GM18951 (cell line): Measurements from ENCODE around the gene EPHA6.

Experiments
- POLR2A ChIP-seq: IDR thresholded peaks from 4 replicates; pipeline ENCODE4 v1.6.1; 2011; ENCODE audit warnings: mild to moderate bottlenecking; ENCODE audit not compliant: insufficient read length, insufficient read depth; ENCODE audit errors: extremely low read depth
- in situ Hi-C: fragments of 300-500 bp; cut with MboI; formaldehyde crosslinking; loops from one replicate; pipeline ENCODE4 v1.12.0; 2022; ENCODE audit warnings: low sequenced_read_pairs, mixed read lengths, inconsistent platforms; ENCODE audit not compliant: unreplicated experiment

The EPHA6 gene

GRCh38 chr3:97197083-97197482 lies 382.7 kb downstream of the EPHA6 start:
- TF ChIP-seq POLR2A = no peak
- in situ Hi-C loops = no loop called here

GRCh38 chr3:97197830-97198229 lies 383.4 kb downstream of the EPHA6 start:
- TF ChIP-seq POLR2A = no peak
- in situ Hi-C loops = no loop called here

- in situ Hi-C loops = no loop called here
- no peak for TF ChIP-seq POLR2A
These were observed 386.0 kb downstream of the EPHA6 start for GRCh38 chr3:97200387-97200786.

- TF ChIP-seq POLR2A = no peak
- in situ Hi-C loops = no loop called here
These were observed 387.4 kb downstream of the EPHA6 start for GRCh38 chr3:97201814-97202213.

- in situ Hi-C loops = no loop called here
- no peak for TF ChIP-seq POLR2A
These were observed 414.6 kb downstream of the EPHA6 start for GRCh38 chr3:97228966-97229365.

GRCh38 chr3:97230486-97230885 lies 416.1 kb downstream of the EPHA6 start:
- in situ Hi-C loops = no loop called here
- TF ChIP-seq POLR2A = no peak

- TF ChIP-seq POLR2A = no peak
- in situ Hi-C loops = no loop called here
These were observed 418.1 kb downstream of the EPHA6 start for GRCh38 chr3:97232393-97233034.

GRCh38 chr3:97235179-97235578 lies 420.8 kb downstream of the EPHA6 start:
- no peak for TF ChIP-seq POLR2A
- in situ Hi-C loops = no loop called here

GRCh38 chr3:97235611-97236315 lies 421.4 kb downstream of the EPHA6 start:
- in situ Hi-C loops = no loop called here
- no peak for TF ChIP-seq POLR2A

- no peak for TF ChIP-seq POLR2A
- in situ Hi-C loops = no loop called here
These were observed 427.0 kb downstream of the EPHA6 start for GRCh38 chr3:97241417-97241816.

- TF ChIP-seq POLR2A = no peak
- in situ Hi-C loops = no loop called here
These were observed 431.0 kb downstream of the EPHA6 start for GRCh38 chr3:97245201-97245910.

GRCh38 chr3:97256060-97256459 lies 441.7 kb downstream of the EPHA6 start:
- no peak for TF ChIP-seq POLR2A

GRCh38 chr3:97257942-97258697 lies 443.7 kb downstream of the EPHA6 start:
- in situ Hi-C loops = no loop called here
- no peak for TF ChIP-seq POLR2A

More at GRCh38 chr3:97256060-97256459, 441.7 kb downstream of the EPHA6 start:
- in situ Hi-C loops = no loop called here
